GM19193 (cell line): ENCODE results near the gene HELLS.

ENCODE experiments used
- POLR2A ChIP-seq: IDR thresholded peaks from 4 replicates; pipeline ENCODE4 v1.6.1; 2011; ENCODE audit not compliant: insufficient read depth, insufficient read length; ENCODE audit errors: extremely low read depth

Gene HELLS

GRCh38 chr10:94640562-94640961, 95.0 kb downstream of the HELLS start:
- no peak for TF ChIP-seq POLR2A

- no peak for TF ChIP-seq POLR2A
Measured at GRCh38 chr10:94641480-94641879, 95.9 kb downstream of the HELLS start.

DNA sequence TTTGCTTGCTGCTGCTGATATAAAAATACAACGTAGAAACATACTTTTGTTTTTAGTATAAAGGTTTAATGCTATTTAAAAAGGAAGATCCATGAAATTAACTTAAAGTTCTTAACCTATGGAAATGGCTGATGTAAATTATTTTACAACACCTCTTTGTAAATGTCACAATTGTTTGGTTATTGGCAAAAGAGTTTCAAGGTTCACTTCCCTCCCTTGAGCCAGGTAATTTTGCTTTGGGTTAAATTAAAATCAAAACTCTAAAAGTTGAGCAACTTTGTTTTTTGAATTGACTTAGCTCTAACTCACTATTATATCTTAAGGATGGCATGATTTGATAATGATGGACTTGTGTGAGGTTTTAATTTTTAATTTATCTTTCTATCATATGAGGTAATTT, 98.8 kb downstream of the HELLS start:
- no peak for TF ChIP-seq POLR2A

GRCh38 chr10:94645285-94645684, 99.7 kb downstream of the HELLS start:
- TF ChIP-seq POLR2A, result no peak
